ENCODE data around the gene PRCP.

- TF ChIP-seq, protein P1, sequence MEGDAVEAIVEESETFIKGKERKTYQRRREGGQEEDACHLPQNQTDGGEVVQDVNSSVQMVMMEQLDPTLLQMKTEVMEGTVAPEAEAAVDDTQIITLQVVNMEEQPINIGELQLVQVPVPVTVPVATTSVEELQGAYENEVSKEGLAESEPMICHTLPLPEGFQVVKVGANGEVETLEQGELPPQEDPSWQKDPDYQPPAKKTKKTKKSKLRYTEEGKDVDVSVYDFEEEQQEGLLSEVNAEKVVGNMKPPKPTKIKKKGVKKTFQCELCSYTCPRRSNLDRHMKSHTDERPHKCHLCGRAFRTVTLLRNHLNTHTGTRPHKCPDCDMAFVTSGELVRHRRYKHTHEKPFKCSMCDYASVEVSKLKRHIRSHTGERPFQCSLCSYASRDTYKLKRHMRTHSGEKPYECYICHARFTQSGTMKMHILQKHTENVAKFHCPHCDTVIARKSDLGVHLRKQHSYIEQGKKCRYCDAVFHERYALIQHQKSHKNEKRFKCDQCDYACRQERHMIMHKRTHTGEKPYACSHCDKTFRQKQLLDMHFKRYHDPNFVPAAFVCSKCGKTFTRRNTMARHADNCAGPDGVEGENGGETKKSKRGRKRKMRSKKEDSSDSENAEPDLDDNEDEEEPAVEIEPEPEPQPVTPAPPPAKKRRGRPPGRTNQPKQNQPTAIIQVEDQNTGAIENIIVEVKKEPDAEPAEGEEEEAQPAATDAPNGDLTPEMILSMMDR (IDR thresholded peaks at IDR 0.05; ENCODE audit: insufficient read depth, low read depth, low read length) = no peak
- TF ChIP-seq EZH2 (IDR thresholded peaks at IDR 0.05; ENCODE audit: insufficient read depth, low read length) = no peak
Measured at GRCh38 chr11:82873919-82874333, 26.3 kb downstream of the PRCP start.

All from astrocyte (in vitro differentiated cells and primary cell).